Activated CD8-positive, alpha-beta memory T cell treated with anti-CD3 and anti-CD28 coated beads, Interleukin-2, amount 50 U/mL, for 24 hours (primary cell): ENCODE data around the gene NSG2.

Source experiments
- DNase-seq: peaks from one replicate; pipeline ENCODE4 v3.0.0-alpha.2; 2020; ENCODE audit errors: extremely low read depth

The NSG2 gene

GRCh38 chr5:174149989-174150388, 104.5 kb downstream of the NSG2 start:
- DNase-seq, result no peak

- no peak for DNase-seq
Measured at GRCh38 chr5:174151599-174152181, 106.2 kb downstream of the NSG2 start.

- no peak for DNase-seq
Measured at GRCh38 chr5:174154559-174154958, 109.1 kb downstream of the NSG2 start.

- no peak for DNase-seq
Measured at GRCh38 chr5:174155281-174155680, 109.8 kb downstream of the NSG2 start.

GRCh38 chr5:174155706-174156105, 110.2 kb downstream of the NSG2 start:
- no peak for DNase-seq

- DNase-seq, result no peak
Measured at GRCh38 chr5:174157048-174157447, 111.5 kb downstream of the NSG2 start.
